ENCODE results near the gene YWHAH.

Gene YWHAH

DNA sequence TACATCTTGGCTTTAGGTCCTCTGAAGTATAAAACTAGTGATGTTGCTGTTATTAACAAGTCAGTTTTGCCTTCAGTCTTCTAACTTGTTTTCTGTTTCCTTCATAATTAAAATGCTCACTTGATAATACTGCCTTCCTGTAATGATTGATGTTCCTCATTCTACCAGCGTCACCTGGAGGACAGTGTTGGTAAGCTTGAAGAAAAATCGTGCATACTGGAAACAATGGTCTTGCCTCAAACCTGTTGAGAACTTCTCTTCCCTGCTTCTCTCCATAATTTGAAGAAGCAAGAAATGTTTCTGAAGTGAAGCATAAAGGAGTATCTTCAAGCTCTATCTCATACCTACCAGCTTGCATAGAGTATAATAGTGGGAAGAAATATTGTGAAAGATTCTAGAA is 3.0 kb downstream of the YWHAH start:
- no peak for DNase-seq (ENCODE audit: insufficient read length, low spot score)
- no peak for TF ChIP-seq POLR2A (IDR thresholded peaks at IDR 0.05; ENCODE audit: low read depth, low read length)
- FAIRE-seq = no peak

DNA sequence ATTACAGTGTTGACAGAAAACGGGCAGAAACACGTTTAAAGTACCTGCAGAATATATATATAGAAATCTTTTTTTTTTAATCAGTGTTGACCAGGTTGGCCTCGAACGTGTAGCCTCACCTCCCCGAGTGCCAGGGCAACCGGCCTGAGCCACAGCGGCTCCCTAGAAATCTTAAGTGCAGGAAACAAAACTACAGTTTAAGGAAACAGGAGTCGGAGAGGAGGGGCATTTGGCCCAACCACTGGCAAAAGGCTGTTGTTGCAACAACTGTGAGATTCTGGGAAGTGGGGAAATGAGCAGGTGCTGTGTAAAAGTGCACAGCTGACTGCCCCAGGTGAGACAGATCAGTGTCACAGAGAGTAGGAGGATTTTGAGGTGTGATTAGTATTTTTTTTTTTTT is 3.7 kb downstream of the YWHAH start:
- no peak for DNase-seq (ENCODE audit: insufficient read length, low spot score)
- FAIRE-seq = no peak
- TF ChIP-seq POLR2A (IDR thresholded peaks at IDR 0.05; ENCODE audit: low read depth, low read length) = no peak

DNA sequence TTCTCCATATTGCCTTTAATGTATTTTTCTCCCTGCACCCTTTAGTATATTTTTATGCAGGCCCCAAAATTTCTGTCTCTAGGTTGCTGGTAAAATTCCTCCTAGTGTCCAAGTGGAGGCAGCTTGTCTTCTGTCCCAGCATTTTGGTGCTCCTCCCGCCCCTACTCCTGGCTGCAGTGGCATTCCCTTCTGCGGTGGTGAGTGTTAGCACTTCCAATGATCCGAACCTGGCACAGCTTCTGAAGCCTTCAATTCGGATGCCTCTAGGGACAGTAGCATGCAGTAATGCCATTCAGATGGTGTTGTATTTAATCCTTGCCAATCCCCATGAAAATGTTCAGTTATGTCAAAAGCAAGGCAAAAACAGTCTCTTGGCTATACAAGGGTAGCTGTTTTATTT is 5.9 kb downstream of the YWHAH start:
- FAIRE-seq (no peak), DNase-seq (ENCODE audit: insufficient read length, low spot score) (no peak)

DNA sequence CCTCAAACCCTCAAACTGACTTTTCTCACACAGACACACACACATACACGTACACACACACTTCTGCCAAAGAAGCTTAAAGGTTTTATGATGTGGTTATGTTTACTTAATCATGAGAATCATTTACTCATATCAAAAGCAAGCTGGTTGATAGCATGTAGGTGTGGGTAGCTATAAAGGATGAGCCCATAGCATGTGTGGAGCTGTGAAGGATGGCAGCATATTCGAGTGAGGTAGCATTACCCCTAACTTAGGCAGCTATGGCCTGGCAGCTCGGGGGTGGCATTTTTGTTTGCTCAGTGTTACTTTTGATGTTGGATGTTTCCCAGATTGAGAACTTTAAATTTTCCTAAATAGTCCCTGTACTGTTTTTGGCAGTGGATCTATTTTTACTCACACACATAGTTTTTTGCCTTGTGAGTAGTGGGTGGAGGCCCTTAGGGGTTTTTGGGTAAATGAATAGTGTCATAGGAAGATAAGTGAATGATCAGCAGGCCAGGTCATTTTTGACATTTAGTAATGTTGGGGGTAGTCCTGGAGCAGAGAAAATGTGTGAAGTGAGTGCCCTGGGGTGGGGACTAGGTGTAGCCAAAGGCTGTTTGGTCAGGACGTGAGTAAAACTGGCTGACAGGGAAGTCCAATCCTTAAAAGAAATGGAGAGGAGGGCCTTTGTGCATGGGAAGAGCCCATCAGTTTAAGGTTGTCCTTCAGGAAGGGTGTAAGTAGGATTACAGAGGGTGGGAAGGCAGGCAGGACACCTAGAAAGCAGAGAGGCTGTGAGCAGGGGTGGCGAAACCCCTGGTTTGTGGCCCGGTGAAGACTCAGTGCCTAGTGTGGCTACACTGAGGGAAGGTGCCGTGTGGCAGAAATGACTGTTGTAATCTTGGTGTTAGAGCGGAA is 7.1 kb downstream of the YWHAH start:
- no peak for TF ChIP-seq POLR2A (IDR thresholded peaks at IDR 0.05; ENCODE audit: low read depth, low read length)
- no peak for DNase-seq (ENCODE audit: insufficient read length, low spot score)
- no peak for FAIRE-seq

More for the DNA sequence above, 5.9 kb downstream of the YWHAH start:
- TF ChIP-seq POLR2A (IDR thresholded peaks at IDR 0.05; ENCODE audit: low read depth, low read length) = no peak

DNA sequence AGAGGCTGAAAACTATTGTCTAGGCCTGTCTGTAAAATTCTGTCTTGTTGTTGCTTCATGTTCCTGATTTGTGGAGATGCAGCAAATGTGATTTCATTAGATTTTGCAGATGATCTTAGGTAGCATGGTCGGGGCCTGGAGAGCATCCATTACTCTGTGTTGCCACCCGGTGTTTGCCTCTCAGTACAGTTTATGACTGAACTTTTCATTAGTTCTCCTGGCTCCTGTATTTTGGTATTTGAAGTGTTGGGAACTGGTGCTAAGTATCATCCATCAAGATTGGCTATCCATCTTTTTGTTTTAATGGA is 7.7 kb downstream of the YWHAH start:
- DNase-seq (ENCODE audit: insufficient read length, low spot score) (no peak), FAIRE-seq (no peak)
- TF ChIP-seq POLR2A (IDR thresholded peaks at IDR 0.05; ENCODE audit: low read depth, low read length) = no peak

DNA sequence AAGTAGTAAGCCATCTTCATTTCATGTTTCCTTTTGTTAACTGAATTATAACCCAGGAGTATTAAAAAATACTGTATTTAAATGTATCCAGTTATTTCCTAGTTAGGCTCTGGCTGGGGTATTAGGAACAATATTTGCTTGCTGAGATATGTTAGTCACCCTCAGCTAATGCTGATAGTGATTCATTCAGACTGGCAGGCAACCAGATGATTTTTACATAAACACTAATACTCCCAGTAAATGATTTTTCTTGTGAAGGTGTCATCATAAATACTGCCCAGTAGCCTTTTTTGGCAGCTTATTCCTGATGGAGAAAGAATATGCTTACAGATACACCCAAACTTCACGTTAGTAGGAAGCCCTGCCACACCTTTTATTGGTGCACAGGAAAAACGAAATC is 8.1 kb downstream of the YWHAH start:
- FAIRE-seq = no peak
- DNase-seq (ENCODE audit: insufficient read length, low spot score) = no peak
- no peak for TF ChIP-seq POLR2A (IDR thresholded peaks at IDR 0.05; ENCODE audit: low read depth, low read length)

DNA sequence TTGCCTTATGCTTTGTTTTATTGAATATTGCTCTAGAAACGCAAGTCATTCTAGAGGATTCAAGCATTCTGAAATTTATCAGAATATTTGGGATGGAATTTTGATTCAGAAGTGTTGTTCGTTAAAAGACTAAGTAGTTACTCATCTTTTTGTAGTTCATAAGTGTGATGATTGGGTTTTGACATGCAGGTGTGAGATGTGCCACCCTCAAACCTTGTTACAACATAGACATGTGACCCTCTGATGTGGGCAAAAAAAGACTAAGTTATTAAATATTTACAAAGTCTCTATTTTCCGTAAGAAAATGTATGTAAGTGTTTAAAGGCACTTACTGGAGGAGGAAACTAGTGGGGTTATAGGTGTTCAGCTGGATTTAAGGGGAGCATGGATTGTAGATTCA is 8.9 kb downstream of the YWHAH start:
- no peak for DNase-seq (ENCODE audit: insufficient read length, low spot score)
- no peak for FAIRE-seq
- TF ChIP-seq POLR2A (IDR thresholded peaks at IDR 0.05; ENCODE audit: low read depth, low read length) = no peak

DNA sequence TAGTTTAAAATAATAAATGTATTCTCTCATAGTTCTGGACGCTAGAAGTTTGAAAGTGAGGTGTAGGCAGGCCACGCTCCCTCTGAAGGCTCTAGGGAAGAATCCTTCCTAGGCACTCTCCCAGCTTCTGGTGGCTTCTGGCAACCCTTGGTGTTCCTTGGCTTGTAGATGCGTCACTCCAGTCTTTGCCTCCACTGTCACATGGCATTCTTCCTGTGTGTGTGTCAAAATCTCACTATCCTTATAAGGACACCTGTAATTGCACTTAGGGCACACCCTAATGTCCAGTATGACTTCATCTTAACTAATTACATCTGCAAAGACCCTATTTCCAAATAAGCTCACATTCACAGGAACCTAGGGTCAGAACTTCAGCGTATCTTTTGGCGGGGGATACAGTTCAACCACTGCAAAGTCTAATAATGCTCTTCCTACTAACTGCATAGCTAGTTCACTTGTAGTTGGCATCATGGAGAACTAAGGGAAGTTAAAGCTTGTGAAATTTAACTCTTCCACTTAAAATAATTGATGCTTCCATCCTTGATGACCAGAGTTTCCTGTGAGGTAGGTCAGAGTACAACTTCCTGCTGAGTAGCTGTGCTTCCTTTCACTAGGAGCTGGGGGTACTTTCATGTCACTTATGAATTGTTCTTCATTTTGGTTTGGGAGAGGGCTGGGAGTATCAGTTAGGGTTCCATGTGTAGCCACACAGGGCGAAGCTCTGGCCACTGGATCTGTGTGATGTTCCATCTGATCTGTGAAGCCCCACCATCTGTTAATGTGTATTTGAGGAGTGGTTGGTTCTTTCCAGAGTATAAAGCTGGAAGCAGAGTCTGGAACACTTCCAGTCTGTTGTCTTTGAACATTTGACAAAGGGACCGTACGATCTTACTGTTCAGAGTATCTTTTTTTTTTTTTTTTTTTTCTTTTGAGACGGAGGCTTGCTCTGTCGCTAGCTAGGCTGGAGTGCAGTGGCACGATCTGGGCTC is 10.5 kb downstream of the YWHAH start:
- no peak for TF ChIP-seq POLR2A (IDR thresholded peaks at IDR 0.05; ENCODE audit: low read depth, low read length)
- FAIRE-seq (no peak), DNase-seq (ENCODE audit: insufficient read length, low spot score) (no peak)

DNA sequence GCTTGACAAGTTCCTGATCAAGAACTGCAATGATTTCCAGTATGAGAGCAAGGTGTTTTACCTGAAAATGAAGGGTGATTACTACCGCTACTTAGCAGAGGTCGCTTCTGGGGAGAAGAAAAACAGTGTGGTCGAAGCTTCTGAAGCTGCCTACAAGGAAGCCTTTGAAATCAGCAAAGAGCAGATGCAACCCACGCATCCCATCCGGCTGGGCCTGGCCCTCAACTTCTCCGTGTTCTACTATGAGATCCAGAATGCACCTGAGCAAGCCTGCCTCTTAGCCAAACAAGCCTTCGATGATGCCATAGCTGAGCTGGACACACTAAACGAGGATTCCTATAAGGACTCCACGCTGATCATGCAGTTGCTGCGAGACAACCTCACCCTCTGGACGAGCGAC is 12.0 kb downstream of the YWHAH start:
- DNase-seq (ENCODE audit: insufficient read length, low spot score) = no peak

DNA sequence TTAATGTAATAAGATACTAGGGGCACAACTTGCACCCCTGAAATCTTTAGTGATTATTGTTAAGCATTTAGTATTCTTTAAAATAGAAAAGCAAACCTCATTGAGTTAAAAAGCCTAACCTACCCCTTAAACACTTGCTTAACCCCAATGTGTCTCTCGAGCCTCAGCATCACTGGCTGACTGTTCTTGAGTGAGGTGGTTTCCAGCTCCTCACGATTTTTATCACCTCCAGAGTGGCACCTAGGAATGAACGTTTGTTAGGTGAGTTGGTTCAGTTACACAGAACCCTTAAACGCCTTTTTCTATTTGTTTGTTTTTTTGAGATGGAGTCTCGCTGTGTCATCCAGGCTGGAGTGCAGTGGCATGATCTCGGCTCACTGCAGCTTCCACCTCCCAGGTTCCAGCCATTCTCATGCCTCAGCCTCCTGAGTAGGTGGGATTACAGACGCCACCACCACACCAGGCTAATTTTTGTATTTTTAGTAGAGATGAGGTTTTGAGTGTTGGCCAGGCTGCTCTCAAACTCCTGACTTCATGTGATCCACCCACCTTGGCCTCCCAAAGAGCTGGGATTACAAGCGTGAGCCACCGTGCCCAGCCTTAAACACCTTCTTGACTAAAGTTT is 13.7 kb downstream of the YWHAH start:
- no peak for TF ChIP-seq POLR2A (IDR thresholded peaks at IDR 0.05; ENCODE audit: low read depth, low read length)
- no peak for FAIRE-seq
- DNase-seq (ENCODE audit: insufficient read length, low spot score) = no peak

More for the DNA sequence above, 12.0 kb downstream of the YWHAH start:
- no peak for FAIRE-seq
- no peak for TF ChIP-seq POLR2A (IDR thresholded peaks at IDR 0.05; ENCODE audit: low read depth, low read length)

DNA sequence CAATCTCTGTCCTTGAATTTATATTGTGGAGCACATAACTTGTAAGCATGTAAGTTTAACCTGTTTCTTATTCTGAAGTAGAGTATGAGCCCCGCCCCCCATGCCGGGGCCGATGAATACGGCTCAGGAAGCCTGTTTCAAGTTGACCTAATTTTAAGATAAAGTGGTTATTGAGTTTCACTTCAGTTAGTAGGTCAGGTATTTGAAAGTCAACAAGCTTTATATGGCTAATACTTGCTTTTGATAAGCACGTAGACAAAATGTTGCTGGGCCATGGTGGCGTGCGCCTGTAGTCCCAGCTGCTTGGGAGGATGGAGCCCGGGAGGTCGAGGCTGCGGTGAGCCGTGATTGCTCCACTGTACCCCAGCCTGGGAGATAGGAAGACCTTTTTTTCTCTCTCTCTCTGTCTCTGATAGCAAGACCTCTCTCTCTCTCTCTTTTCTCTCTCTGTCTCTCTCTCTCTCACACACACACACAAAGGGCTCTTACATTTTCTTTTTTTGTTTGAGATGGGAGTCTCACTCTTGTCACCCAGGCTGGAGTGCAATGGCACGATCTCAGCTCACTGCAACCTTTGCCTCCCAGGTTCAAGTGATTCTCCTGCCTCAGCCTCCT is 14.4 kb downstream of the YWHAH start:
- FAIRE-seq = no peak
- no peak for TF ChIP-seq POLR2A (IDR thresholded peaks at IDR 0.05; ENCODE audit: low read depth, low read length)
- no peak for DNase-seq (ENCODE audit: insufficient read length, low spot score)

DNA sequence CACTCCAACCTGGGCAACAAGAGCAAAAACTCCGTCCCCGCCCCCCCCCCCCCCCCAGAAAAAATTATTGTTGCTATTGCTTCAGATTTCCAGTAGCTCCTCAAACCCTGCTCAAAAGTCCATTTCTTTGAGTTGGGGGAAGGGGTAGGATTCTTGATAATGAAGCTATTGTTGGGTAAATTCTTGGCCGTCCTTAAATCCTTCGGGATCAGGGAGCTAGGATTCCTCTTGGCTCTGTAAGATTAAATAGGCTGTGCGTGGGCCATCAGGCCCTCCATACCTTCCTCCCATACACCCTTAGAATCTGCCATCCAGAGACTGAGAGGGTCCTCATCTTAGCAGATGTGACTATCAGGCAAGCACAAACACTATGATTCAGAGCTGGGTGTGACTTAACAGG is 16.4 kb downstream of the YWHAH start:
- DNase-seq (ENCODE audit: insufficient read length, low spot score) = no peak
- FAIRE-seq = no peak
- no peak for TF ChIP-seq POLR2A (IDR thresholded peaks at IDR 0.05; ENCODE audit: low read depth, low read length)

DNA sequence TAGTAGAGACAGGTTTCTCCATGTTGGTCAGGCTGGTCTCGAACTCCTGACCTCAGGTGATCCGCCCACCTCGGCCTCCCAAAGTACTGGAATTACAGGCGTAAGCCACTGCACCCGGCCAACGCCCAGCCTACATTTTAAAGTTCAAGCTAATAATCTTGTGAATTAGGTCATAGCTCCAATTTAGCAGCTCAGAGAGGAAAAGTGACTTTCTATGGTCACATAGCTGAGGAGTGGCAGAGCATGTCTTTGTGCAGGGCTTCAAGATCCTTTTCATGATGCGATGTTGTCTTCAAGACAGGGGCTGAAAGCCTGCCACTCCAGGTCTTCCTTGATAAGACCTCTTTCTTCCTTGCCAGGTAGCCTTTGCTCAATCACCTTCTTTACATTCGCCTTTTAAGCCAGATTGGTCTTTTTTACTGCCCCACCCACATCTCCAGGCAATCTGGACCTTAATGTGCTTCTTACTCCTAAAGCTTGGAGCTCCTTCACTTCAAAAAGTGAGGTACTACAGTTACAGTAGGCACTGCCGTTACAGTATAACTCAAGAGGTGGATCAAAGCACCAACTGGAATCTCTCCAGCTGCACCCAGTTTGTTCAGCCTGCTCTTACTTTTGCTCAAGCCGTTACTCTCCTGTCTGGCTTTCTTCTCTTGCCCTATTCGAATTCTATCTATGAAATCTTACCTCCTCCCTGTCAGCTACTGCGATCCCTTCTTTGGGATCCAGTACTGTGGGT is 18.2 kb downstream of the YWHAH start:
- FAIRE-seq (no peak), DNase-seq (ENCODE audit: insufficient read length, low spot score) (no peak)
- TF ChIP-seq POLR2A (IDR thresholded peaks at IDR 0.05; ENCODE audit: low read depth, low read length) = no peak
